ENCODE results near the gene KCNJ16.

GRCh38 chr17:70120425-70120824 lies 45.4 kb downstream of the KCNJ16 start:
- TF ChIP-seq, protein P1, sequence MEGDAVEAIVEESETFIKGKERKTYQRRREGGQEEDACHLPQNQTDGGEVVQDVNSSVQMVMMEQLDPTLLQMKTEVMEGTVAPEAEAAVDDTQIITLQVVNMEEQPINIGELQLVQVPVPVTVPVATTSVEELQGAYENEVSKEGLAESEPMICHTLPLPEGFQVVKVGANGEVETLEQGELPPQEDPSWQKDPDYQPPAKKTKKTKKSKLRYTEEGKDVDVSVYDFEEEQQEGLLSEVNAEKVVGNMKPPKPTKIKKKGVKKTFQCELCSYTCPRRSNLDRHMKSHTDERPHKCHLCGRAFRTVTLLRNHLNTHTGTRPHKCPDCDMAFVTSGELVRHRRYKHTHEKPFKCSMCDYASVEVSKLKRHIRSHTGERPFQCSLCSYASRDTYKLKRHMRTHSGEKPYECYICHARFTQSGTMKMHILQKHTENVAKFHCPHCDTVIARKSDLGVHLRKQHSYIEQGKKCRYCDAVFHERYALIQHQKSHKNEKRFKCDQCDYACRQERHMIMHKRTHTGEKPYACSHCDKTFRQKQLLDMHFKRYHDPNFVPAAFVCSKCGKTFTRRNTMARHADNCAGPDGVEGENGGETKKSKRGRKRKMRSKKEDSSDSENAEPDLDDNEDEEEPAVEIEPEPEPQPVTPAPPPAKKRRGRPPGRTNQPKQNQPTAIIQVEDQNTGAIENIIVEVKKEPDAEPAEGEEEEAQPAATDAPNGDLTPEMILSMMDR (IDR thresholded peaks at IDR 0.05), result no peak
- TF ChIP-seq POLR2A (IDR thresholded peaks at IDR 0.05), result no peak
- no peak for TF ChIP-seq EP300 (IDR thresholded peaks at IDR 0.05)
